ENCODE measurements around the gene SURF4.

DNA sequence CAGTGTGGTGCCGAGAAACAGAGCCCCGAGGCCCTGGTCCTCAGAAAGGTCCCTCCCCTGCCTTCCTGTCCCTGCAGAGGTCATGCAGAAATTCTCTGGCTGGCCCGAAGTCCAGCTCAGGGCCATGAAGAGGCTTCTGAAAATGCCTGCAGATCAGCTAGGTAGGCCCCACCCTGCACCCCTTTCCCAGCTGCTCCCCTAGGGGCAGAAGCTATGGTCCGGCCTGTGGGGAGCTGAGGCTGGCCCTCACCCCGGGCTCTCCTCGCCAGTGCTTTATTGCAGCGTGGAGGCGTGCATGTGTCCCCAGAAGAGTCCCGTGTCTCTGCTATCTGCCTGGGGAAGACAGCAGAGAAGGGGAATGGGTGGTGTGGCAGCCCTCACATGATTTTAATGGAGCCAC, 22.0 kb upstream of the SURF4 start:
- TF ChIP-seq, protein P1, sequence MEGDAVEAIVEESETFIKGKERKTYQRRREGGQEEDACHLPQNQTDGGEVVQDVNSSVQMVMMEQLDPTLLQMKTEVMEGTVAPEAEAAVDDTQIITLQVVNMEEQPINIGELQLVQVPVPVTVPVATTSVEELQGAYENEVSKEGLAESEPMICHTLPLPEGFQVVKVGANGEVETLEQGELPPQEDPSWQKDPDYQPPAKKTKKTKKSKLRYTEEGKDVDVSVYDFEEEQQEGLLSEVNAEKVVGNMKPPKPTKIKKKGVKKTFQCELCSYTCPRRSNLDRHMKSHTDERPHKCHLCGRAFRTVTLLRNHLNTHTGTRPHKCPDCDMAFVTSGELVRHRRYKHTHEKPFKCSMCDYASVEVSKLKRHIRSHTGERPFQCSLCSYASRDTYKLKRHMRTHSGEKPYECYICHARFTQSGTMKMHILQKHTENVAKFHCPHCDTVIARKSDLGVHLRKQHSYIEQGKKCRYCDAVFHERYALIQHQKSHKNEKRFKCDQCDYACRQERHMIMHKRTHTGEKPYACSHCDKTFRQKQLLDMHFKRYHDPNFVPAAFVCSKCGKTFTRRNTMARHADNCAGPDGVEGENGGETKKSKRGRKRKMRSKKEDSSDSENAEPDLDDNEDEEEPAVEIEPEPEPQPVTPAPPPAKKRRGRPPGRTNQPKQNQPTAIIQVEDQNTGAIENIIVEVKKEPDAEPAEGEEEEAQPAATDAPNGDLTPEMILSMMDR (IDR thresholded peaks at IDR 0.05; ENCODE audit: insufficient read depth, low read length), result no peak
- TF ChIP-seq POLR2AphosphoS5 (IDR thresholded peaks at IDR 0.05; ENCODE audit: low read depth), result no peak

Measured in HL-60 (cell line).